K562 (cell line): ENCODE measurements around the gene TBX10. TPM values are rescaled to one million over a fixed set of nuclear protein-coding genes. Genes with fewer than 3 reads are reported as not detected.
A peak's percentile ranks its signal among the peaks of the same experiment; 100 is the strongest.

Source experiments
- ARID2 ChIP-seq: fragments of 450-650 bp; IDR thresholded peaks from 2 replicates; pipeline ENCODE4 v1.6.1; 2017; ENCODE audit warnings: antibody characterized with exemption, mild to moderate bottlenecking
- ATF2 ChIP-seq: sonication (generic); formaldehyde crosslinking; IDR thresholded peaks from 2 replicates; pipeline ENCODE4 v1.8.1; 2022; ENCODE audit warnings: missing genetic modification reagents
- CBFA2T2 ChIP-seq: fragments of 450-650 bp; conservative IDR thresholded peaks from 2 replicates; pipeline ENCODE4 v1.6.1; 2017; ENCODE audit warnings: mild to moderate bottlenecking
- CEBPG ChIP-seq, 3 experiments: fragments of 200-800 bp in 1 of 3; sonication (Bioruptor generic) in 1 of 3; sonication (generic) in 1 of 3; formaldehyde crosslinking in 1 of 3; IDR thresholded peaks in 2 of 3; conservative IDR thresholded peaks in 1 of 3; 2 replicates each; pipeline versions ENCODE4 v1.6.1 to v1.8.0; 2016 to 2022; ENCODE audit warnings: missing compliant biosample characterization in 2 of 3, missing genetic modification characterization in 2 of 3, mild to moderate bottlenecking in 1 of 3, missing genetic modification reagents in 1 of 3
- ETV1 ChIP-seq: fragments of 450-650 bp; conservative IDR thresholded peaks from 2 replicates; pipeline ENCODE4 v1.6.1; 2016; ENCODE audit warnings: missing genetic modification characterization, control low read depth, low read depth, missing compliant biosample characterization
- GABPB1 ChIP-seq: sonication (generic); formaldehyde crosslinking; IDR thresholded peaks from 2 replicates; pipeline ENCODE4 v1.8.0; 2022; ENCODE audit warnings: mild to moderate bottlenecking, missing genetic modification reagents
- HMBOX1 ChIP-seq: sonication (generic); IDR thresholded peaks from 2 replicates; pipeline ENCODE4 v1.6.1; 2016
- HNRNPH1 ChIP-seq: fragments of 200-400 bp; formaldehyde crosslinking; optimal IDR thresholded peaks from 2 replicates; pipeline ENCODE3; 2017; ENCODE audit warnings: low read depth, mild to moderate bottlenecking, low read length, moderate library complexity
- KHSRP ChIP-seq: fragments of 450-650 bp; IDR thresholded peaks from 2 replicates; pipeline ENCODE4 v1.6.1; 2017
- KLF16 ChIP-seq: IDR thresholded peaks from 2 replicates; pipeline ENCODE4 v1.6.1; 2016; ENCODE audit warnings: antibody characterized with exemption
- LCOR ChIP-seq: sonication (generic); formaldehyde crosslinking; IDR thresholded peaks from 2 replicates; pipeline ENCODE4 v1.8.0; 2022; ENCODE audit warnings: mild to moderate bottlenecking, missing genetic modification reagents
- NFXL1 ChIP-seq: fragments of 450-650 bp; formaldehyde crosslinking; IDR thresholded peaks from 2 replicates; pipeline ENCODE4 v1.4.0; 2021; ENCODE audit warnings: mild to moderate bottlenecking
- RFX1 ChIP-seq: fragments of 450-650 bp; IDR thresholded peaks from 2 replicates; pipeline ENCODE4 v1.6.1; 2016; ENCODE audit warnings: mild to moderate bottlenecking, moderate library complexity
- SMAD4 ChIP-seq: fragments of 250-450 bp; sonication (Bioruptor Pico); conservative IDR thresholded peaks from 2 replicates; pipeline ENCODE4 v1.8.0; 2021; ENCODE audit warnings: inconsistent platforms, mild to moderate bottlenecking, moderate library complexity
- SMARCC2 ChIP-seq: fragments of 450-650 bp; IDR thresholded peaks from 2 replicates; pipeline ENCODE4 v1.6.1; 2017; ENCODE audit warnings: antibody characterized with exemption, moderate library complexity, mild to moderate bottlenecking, low read depth
- TEAD4 ChIP-seq, 2 experiments: sonication (generic) in 1 of 2; formaldehyde crosslinking in 1 of 2; IDR thresholded peaks; 2 replicates each; pipeline versions ENCODE4 v1.6.1 to v1.8.0; 2012 to 2022; ENCODE audit warnings: borderline replicate concordance in 1 of 2, inconsistent platforms in 1 of 2, low read length in 1 of 2, mild to moderate bottlenecking in 1 of 2, missing genetic modification reagents in 1 of 2
- ZNF239 ChIP-seq: fragments of 250-450 bp; sonication (Bioruptor Pico); IDR thresholded peaks from 2 replicates; pipeline ENCODE4 v1.4.0; 2020; ENCODE audit warnings: mild to moderate bottlenecking
- ZNF436 ChIP-seq: fragments of 250-450, 450-650 bp; sonication (Bioruptor Pico); formaldehyde crosslinking; IDR thresholded peaks from 2 replicates; pipeline ENCODE4 v1.7.0; 2020; ENCODE audit warnings: mild to moderate bottlenecking
- ZNF449 ChIP-seq: fragments of 250-450 bp; sonication (Bioruptor Pico); IDR thresholded peaks from 2 replicates; pipeline ENCODE4 v1.8.0; 2022; ENCODE audit warnings: moderate library complexity, mild to moderate bottlenecking, inconsistent platforms
- ZNF75A ChIP-seq: fragments of 450-650 bp; formaldehyde crosslinking; IDR thresholded peaks from 2 replicates; pipeline ENCODE4 v1.4.0; 2020; ENCODE audit warnings: mild to moderate bottlenecking
- polyA plus RNA-seq, 8 experiments: library from polyadenylated mRNA; depleted of rRNA in 4 of 8; stranded (reverse) in 5 of 8; unstranded in 3 of 8; fragments of >200 nt; fragmentation: Nextera tagmentation in 2 of 8; fragmentation: Illumina TruSeq in 1 of 8; extraction: Ambion mirVana in 2 of 8; extraction: Trizol in 1 of 8; gene quantifications; 2 replicates each; pipeline versions ENCODE4 v1.2.1 to v1.2.3, GENCODE V29; 2011 to 2014; ENCODE audit warnings: inconsistent platforms in 1 of 8, missing spikeins in 1 of 8
- total RNA-seq, 7 experiments: library from RNA; depleted of rRNA in 6 of 7; stranded (reverse); fragments of >200 nt in 6 of 7; fragmentation: Illumina TruSeq in 2 of 7; extraction: Trizol in 2 of 7; gene quantifications; 2 replicates each; pipeline versions ENCODE4 v1.2.1 to v1.2.3, GENCODE V29; 2011 to 2021; ENCODE audit warnings: low replicate concordance in 1 of 7
- TF ChIP-seq, protein P1 (sequence below): sonication (generic); formaldehyde crosslinking; IDR thresholded peaks from 2 replicates; pipeline ENCODE4 v1.8.0; 2022; ENCODE audit warnings: missing genetic modification reagents, mild to moderate bottlenecking, borderline replicate concordance
- TF ChIP-seq, protein P2 (sequence below): fragments of 450-650 bp; IDR thresholded peaks from 2 replicates; pipeline ENCODE4 v1.6.1; 2016; ENCODE audit warnings: mild to moderate bottlenecking

The TBX10 gene
- total and polyA plus RNA-seq, 9 of the 15 experiments (the other 6 are each of a cell fraction or from before 2014, with no cell fraction given): not detected

GRCh38 chr11:67656278-67656922, 16.8 kb upstream of the TBX10 start (continued):
- no peak for TF ChIP-seq CEBPG (CRISPR knock-in tag; IDR thresholded peaks at IDR 0.05)
- peak in 1 of 2 experiments; percentile 74; a peak in 2 of 4 replicates for TF ChIP-seq CEBPG (tag; conservative IDR thresholded peaks at IDR 0.05 in 1 of 2, IDR thresholded peaks at IDR 0.05 in 1 of 2)
- no peak for TF ChIP-seq HMBOX1
- no peak for TF ChIP-seq NFXL1 (CRISPR knock-in tag)
- peak; percentile 58; the same call in 1 of the 2 replicates for TF ChIP-seq KLF16
- no peak for TF ChIP-seq ATF2 (CRISPR knock-in tag)
- TF ChIP-seq ZNF436 (CRISPR knock-in tag): no peak
- no peak for TF ChIP-seq LCOR
- TF ChIP-seq ARID2: no peak
- no peak for TF ChIP-seq HNRNPH1
- peak; percentile 65 for TF ChIP-seq ETV1 (tag)
- no peak for TF ChIP-seq ZNF75A (CRISPR knock-in tag)
- TF ChIP-seq CBFA2T2: peak; percentile 55
- TF ChIP-seq ZNF449 (CRISPR knock-in tag): no peak
- peak; percentile 56; the same call in 1 of the 2 replicates for TF ChIP-seq SMARCC2
- no peak for TF ChIP-seq ZNF239
- TF ChIP-seq, protein P1, sequence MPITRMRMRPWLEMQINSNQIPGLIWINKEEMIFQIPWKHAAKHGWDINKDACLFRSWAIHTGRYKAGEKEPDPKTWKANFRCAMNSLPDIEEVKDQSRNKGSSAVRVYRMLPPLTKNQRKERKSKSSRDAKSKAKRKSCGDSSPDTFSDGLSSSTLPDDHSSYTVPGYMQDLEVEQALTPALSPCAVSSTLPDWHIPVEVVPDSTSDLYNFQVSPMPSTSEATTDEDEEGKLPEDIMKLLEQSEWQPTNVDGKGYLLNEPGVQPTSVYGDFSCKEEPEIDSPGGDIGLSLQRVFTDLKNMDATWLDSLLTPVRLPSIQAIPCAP: no peak
- TF ChIP-seq SMAD4 (CRISPR knock-in tag): peak; percentile 64
- TF ChIP-seq RFX1: no peak
- no peak for TF ChIP-seq KHSRP
- peak; percentile 80 for TF ChIP-seq TEAD4 (IDR thresholded peaks at IDR 0.05; ENCODE audit: low read length)
- no peak for TF ChIP-seq TEAD4 (CRISPR knock-in tag; IDR thresholded peaks at IDR 0.05; ENCODE audit: borderline replicate concordance)
- no peak for TF ChIP-seq GABPB1 (CRISPR knock-in tag)
- TF ChIP-seq, protein P2, sequence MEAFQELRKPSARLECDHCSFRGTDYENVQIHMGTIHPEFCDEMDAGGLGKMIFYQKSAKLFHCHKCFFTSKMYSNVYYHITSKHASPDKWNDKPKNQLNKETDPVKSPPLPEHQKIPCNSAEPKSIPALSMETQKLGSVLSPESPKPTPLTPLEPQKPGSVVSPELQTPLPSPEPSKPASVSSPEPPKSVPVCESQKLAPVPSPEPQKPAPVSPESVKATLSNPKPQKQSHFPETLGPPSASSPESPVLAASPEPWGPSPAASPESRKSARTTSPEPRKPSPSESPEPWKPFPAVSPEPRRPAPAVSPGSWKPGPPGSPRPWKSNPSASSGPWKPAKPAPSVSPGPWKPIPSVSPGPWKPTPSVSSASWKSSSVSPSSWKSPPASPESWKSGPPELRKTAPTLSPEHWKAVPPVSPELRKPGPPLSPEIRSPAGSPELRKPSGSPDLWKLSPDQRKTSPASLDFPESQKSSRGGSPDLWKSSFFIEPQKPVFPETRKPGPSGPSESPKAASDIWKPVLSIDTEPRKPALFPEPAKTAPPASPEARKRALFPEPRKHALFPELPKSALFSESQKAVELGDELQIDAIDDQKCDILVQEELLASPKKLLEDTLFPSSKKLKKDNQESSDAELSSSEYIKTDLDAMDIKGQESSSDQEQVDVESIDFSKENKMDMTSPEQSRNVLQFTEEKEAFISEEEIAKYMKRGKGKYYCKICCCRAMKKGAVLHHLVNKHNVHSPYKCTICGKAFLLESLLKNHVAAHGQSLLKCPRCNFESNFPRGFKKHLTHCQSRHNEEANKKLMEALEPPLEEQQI: no peak
